GM19239 (cell line): ENCODE results near the gene TTC3.
A peak's percentile ranks its signal among the peaks of the same experiment; 100 is the strongest.
"Not testable (repeated sequence)": the region's sequence is repeated elsewhere in the genome, so short reads cannot be mapped to it uniquely, and the experiment has no call there.

Experiments used
- DNase-seq: peaks from one replicate; pipeline ENCODE4 v3.0.0; 2011; ENCODE audit warnings: low spot score; ENCODE audit not compliant: insufficient read length
- FAIRE-seq: peaks from 2 replicates; lab custom pipeline; 2011; peaks lifted over from hg19 to GRCh38; lab: Jason Lieb, UNC

The TTC3 gene

GRCh38 chr21:37139154-37139553 is 66.1 kb downstream of the TTC3 start:
- no peak for DNase-seq
- FAIRE-seq = no peak

- FAIRE-seq = no peak
- DNase-seq = no peak
Observed at GRCh38 chr21:37139902-37140301, 66.8 kb downstream of the TTC3 start.

- DNase-seq, FAIRE-seq: not testable (repeated sequence)
Observed at GRCh38 chr21:37143392-37143791, 70.3 kb downstream of the TTC3 start.

- FAIRE-seq = no peak
- no peak for DNase-seq
Observed at GRCh38 chr21:37145635-37146111, 72.6 kb downstream of the TTC3 start.

- no peak for DNase-seq
- FAIRE-seq = no peak
Observed at GRCh38 chr21:37146320-37147235, 73.5 kb downstream of the TTC3 start.

- FAIRE-seq = no peak
- DNase-seq = no peak
Observed at GRCh38 chr21:37149411-37149810, 76.4 kb downstream of the TTC3 start.

- DNase-seq = no peak
- no peak for FAIRE-seq
Observed at GRCh38 chr21:37153196-37153934, 80.3 kb downstream of the TTC3 start.

- DNase-seq = no peak
- no peak for FAIRE-seq
Observed at GRCh38 chr21:37153935-37154350, 80.9 kb downstream of the TTC3 start.

- DNase-seq (no peak), FAIRE-seq (no peak)
Observed at GRCh38 chr21:37155186-37155585, 82.1 kb downstream of the TTC3 start.

GRCh38 chr21:37157938-37158337 is 84.9 kb downstream of the TTC3 start:
- DNase-seq (no peak), FAIRE-seq (no peak)

- peak; percentile 82 for FAIRE-seq
- DNase-seq = no peak
Observed at GRCh38 chr21:37159053-37159776, 86.2 kb downstream of the TTC3 start.

GRCh38 chr21:37159949-37160348 is 86.9 kb downstream of the TTC3 start:
- no peak for FAIRE-seq

GRCh38 chr21:37164742-37165141 is 91.7 kb downstream of the TTC3 start:
- DNase-seq = no peak
- no peak for FAIRE-seq

More at GRCh38 chr21:37159949-37160348, 86.9 kb downstream of the TTC3 start:
- no peak for DNase-seq

- DNase-seq = no peak
- peak; percentile 61 for FAIRE-seq
Observed at GRCh38 chr21:37165586-37165985, 92.5 kb downstream of the TTC3 start.

GRCh38 chr21:37166733-37167132 is 93.7 kb downstream of the TTC3 start:
- peak; percentile 51 for FAIRE-seq
- DNase-seq = no peak

GRCh38 chr21:37168666-37169065 is 95.6 kb downstream of the TTC3 start:
- no peak for FAIRE-seq
- DNase-seq = no peak

GRCh38 chr21:37172646-37173045 is 99.6 kb downstream of the TTC3 start:
- no peak for FAIRE-seq

GRCh38 chr21:37176716-37177115 is 103.7 kb downstream of the TTC3 start:
- DNase-seq (no peak), FAIRE-seq (no peak)

More at GRCh38 chr21:37172646-37173045, 99.6 kb downstream of the TTC3 start:
- no peak for DNase-seq

- no peak for FAIRE-seq
- no peak for DNase-seq
Observed at GRCh38 chr21:37181059-37181458, 108.0 kb downstream of the TTC3 start.

- no peak for DNase-seq
- FAIRE-seq = no peak
Observed at GRCh38 chr21:37182222-37182621, 109.2 kb downstream of the TTC3 start.
